Measurements from ENCODE around the gene KCTD16.

GRCh38 chr5:144169904-144170275 is 783 bp upstream of the KCTD16 start:
- TF ChIP-seq, protein P1, sequence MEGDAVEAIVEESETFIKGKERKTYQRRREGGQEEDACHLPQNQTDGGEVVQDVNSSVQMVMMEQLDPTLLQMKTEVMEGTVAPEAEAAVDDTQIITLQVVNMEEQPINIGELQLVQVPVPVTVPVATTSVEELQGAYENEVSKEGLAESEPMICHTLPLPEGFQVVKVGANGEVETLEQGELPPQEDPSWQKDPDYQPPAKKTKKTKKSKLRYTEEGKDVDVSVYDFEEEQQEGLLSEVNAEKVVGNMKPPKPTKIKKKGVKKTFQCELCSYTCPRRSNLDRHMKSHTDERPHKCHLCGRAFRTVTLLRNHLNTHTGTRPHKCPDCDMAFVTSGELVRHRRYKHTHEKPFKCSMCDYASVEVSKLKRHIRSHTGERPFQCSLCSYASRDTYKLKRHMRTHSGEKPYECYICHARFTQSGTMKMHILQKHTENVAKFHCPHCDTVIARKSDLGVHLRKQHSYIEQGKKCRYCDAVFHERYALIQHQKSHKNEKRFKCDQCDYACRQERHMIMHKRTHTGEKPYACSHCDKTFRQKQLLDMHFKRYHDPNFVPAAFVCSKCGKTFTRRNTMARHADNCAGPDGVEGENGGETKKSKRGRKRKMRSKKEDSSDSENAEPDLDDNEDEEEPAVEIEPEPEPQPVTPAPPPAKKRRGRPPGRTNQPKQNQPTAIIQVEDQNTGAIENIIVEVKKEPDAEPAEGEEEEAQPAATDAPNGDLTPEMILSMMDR (IDR thresholded peaks at IDR 0.05), result no peak
- no peak for TF ChIP-seq POLR2A (IDR thresholded peaks at IDR 0.05)
